NCI-H1105 treated with DMSO at 0.1 percent for 48 hours (cell line): ENCODE results near the gene SCN2A.
A peak's percentile ranks its signal among the peaks of the same experiment; 100 is the strongest.

Experiments used
- DNase-seq: peaks from one replicate; lab custom pipeline; 2025; lab: John Stamatoyannopoulos, UW

Gene SCN2A

DNA sequence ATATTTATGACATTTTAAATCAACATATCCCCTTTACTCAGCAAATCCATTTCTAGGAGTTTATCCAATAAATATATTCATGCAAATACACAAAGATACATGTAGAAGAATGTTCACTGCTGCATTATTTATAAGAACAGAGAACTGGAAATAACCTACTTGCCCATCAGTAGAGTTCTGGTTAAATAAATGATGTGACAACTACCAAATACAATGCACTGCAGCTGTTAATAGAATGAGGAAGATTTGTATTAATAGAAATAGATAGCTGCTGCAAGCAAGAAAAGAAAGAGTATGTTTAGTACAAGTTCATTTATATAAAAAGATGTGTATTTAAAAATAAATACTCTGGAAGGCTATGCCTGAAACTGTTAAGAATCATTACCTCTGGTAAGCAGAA lies 181.0 kb downstream of the SCN2A start:
- no peak for DNase-seq

DNA sequence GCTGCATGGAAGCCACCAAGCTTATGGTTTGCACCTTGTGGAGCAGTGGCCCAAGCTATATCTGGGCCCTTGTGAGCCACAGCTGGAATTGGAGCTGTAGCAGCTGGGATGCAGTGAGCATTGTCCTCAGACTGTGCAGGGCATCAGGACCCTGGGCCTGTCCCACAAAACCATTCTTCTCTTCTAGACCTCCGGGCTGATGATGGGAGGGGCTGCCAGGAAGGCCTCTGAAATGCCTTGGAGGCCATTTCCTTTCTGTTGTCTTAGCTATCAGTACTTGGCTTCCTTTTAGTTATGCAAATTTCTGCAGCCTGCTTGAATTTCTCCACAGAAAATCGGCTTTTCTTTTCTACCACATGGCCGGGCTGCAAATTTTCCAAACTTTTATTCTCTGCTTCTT lies 183.9 kb downstream of the SCN2A start:
- DNase-seq: no peak

- no peak for DNase-seq
Observed at GRCh38 chr2:165425556-165425955, 186.3 kb downstream of the SCN2A start.

- no peak for DNase-seq
Observed at GRCh38 chr2:165427686-165428085, 188.5 kb downstream of the SCN2A start.

- DNase-seq: no peak
Observed at GRCh38 chr2:165428926-165429325, 189.7 kb downstream of the SCN2A start.

- DNase-seq: no peak
Observed at GRCh38 chr2:165431014-165431413, 191.8 kb downstream of the SCN2A start.

DNA sequence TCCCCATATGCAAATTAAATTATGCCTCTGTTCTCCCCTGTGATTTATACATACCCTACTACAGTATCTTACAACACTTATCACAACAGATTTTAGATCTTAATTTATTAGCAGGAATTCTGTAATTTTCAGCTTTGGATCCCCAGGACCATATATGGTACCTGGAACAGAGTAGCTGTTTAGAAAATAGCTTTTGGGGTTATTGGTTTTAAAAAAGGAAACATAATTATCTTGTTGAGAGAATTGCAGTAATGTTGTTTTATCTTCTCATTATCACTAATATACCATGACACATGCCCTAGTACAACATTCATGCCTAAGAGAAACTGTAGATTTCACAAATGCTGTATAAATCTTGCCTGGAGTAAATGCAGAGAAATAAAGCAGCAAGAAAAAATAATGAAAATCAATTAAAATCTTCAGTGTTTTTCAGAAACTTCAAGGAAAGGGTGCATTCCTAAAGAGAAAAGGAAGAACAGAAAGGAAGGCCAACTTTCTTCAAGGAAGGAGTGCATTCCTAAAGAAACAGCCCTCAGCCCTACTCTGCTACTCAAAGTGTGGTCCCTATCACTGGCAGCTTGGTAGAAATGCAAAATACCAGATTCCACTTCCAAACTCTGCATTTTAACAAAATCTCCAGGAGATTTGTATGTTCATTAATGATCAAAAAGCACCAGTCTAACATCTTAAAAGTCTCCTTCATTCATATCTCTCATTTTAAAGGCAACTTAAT lies 193.2 kb downstream of the SCN2A start:
- no peak for DNase-seq

DNA sequence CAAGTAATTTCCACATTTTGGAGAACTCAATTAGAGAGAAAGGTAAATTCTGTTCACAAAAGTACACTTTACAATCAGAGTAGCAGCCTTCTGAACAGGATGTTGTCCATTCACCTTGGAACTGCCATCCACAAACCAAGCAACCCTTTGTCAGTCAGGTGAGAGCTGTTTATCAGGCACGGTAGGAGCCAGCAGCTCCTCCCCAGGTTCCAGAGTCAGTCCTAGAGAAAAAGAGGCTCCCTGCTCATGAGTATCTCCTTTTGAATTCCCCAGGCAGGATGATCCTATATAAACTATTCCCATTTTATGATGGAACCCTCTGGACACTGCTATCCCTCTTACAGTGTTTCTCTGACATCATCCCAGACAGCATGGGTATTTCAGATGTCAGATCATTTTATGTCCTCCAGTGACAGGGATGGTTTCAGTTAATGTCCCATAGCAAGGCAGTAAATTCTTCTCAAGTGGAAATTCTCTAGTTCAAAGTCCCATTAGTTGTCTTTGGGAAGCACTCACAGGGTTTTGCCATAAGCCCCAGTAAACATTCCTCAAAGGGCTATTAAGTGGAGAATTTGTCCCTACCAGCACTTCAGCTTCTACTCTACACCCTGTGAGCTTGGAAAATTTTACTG lies 195.8 kb downstream of the SCN2A start:
- no peak for DNase-seq

- DNase-seq: no peak
Observed at GRCh38 chr2:165435611-165436010, 196.4 kb downstream of the SCN2A start.

DNA sequence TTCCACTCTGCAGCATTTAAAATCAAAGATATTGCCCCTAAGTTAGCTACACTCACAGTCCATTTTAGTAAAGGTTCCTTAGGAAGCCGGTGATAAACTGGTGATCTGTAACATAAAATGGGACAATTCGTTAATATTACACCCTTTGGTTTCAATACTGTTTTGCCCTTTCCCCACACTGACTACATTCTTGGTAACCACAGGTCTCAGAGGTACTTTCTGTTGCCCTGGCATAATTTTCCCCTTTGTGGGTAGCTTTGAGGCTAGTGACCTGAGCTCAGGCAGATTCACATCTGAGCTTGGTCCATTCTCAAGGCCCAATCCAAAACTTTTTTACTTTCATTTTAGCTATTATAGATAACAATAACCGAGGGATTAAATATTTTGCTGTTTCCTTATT lies 197.3 kb downstream of the SCN2A start:
- DNase-seq: no peak

DNA sequence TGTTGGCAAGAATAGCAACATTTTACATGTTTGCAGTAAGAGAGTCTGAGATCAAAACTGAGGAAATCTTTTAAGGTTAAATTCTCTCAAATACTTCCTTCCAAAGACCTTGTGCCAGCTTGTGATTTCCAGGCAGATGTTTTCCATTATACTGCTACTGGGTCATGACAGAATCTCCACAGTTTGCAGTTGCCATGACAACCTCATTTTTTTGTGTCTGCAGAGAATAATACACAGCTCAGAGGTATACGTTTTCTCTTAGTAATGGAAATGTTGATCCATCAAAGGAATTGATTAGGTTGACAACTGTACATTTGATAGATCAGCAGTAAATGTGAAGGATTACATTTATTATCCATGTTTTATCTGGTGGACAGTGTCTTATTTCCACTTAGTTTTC lies 201.2 kb downstream of the SCN2A start:
- DNase-seq: peak; percentile 12
